ENCODE data around the gene IER5L. TPM values are rescaled to one million over a fixed set of nuclear protein-coding genes. Genes with fewer than 3 reads are reported as not detected.

The IER5L gene
- total RNA-seq, 1 donor from 2014 or later, result 4.6 TPM

GRCh38 chr9:129184219-129184524 lies 6.1 kb upstream of the IER5L start:
- intact Hi-C loops (cut with DNase I), result no loop called here
- ATAC-seq (no peak), DNase-seq (ENCODE audit: missing footprints) (no peak)

- intact Hi-C loops (cut with DNase I), result no loop called here
- ATAC-seq, result no peak
- DNase-seq (ENCODE audit: missing footprints), result no peak
Measured at GRCh38 chr9:129183495-129184218, 5.6 kb upstream of the IER5L start.

- ATAC-seq (no peak), DNase-seq (ENCODE audit: missing footprints) (peak; percentile 78)
- intact Hi-C loops (cut with DNase I), result no loop called here
Measured at GRCh38 chr9:129182625-129183494, 4.8 kb upstream of the IER5L start.

GRCh38 chr9:129182122-129182521 lies 4.1 kb upstream of the IER5L start:
- intact Hi-C loops (cut with DNase I), result no loop called here
- no peak for DNase-seq (ENCODE audit: missing footprints)
- no peak for ATAC-seq

- intact Hi-C loops (cut with DNase I), result no loop called here
- DNase-seq (ENCODE audit: missing footprints) (no peak), ATAC-seq (no peak)
Measured at GRCh38 chr9:129181246-129181645, 3.2 kb upstream of the IER5L start.

- ATAC-seq (no peak), DNase-seq (ENCODE audit: missing footprints) (no peak)
- intact Hi-C loops (cut with DNase I), result loop anchor here (2.0 to 10.0 kb wide), 3 partner anchors 142 to 304 kb away; no protein-coding TSS in a partner anchor
Measured at GRCh38 chr9:129178568-129179382, 714 bp upstream of the IER5L start.

GRCh38 chr9:129177443-129177790 lies 644 bp downstream of the IER5L start:
- DNase-seq (ENCODE audit: missing footprints), result no peak
- intact Hi-C loops (cut with DNase I), result loop anchor here (2.0 to 10.0 kb wide), 3 partner anchors 77 to 305 kb away; no protein-coding TSS in a partner anchor
- no peak for ATAC-seq

- intact Hi-C loops (cut with DNase I), result loop anchor here (2.0 to 10.0 kb wide), 3 partner anchors 78 to 305 kb away; no protein-coding TSS in a partner anchor
- ATAC-seq (no peak), DNase-seq (ENCODE audit: missing footprints) (peak; percentile 75)
Measured at GRCh38 chr9:129176701-129177442, 1.2 kb downstream of the IER5L start.

- intact Hi-C loops (cut with DNase I), result loop anchor here (1.0 to 10.0 kb wide), 4 partner anchors 79 to 320 kb away; no protein-coding TSS in a partner anchor
- peak; percentile 91 for DNase-seq (ENCODE audit: missing footprints)
- ATAC-seq, result peak; percentile 58
Measured at GRCh38 chr9:129175825-129176633, 2.0 kb downstream of the IER5L start.

GRCh38 chr9:129175515-129175824 lies 2.6 kb downstream of the IER5L start:
- intact Hi-C loops (cut with DNase I), result loop anchor here (1.0 to 10.0 kb wide), 3 partner anchors 239 to 321 kb away; no protein-coding TSS in a partner anchor
- ATAC-seq, result no peak
- no peak for DNase-seq (ENCODE audit: missing footprints)

- ATAC-seq, result peak; percentile 63
- peak; percentile 92 for DNase-seq (ENCODE audit: missing footprints)
- intact Hi-C loops (cut with DNase I), result loop anchor here (1.0 to 10.0 kb wide), 5 partner anchors 35 to 435 kb away; no protein-coding TSS in a partner anchor
Measured at GRCh38 chr9:129174724-129175514, 3.1 kb downstream of the IER5L start.

GRCh38 chr9:129174102-129174723 lies 3.8 kb downstream of the IER5L start:
- intact Hi-C loops (cut with DNase I), result loop anchor here (1.0 to 10.0 kb wide), 3 partner anchors 34 to 436 kb away; no protein-coding TSS in a partner anchor
- ATAC-seq, result peak; percentile 63
- DNase-seq (ENCODE audit: missing footprints), result peak; percentile 96

- DNase-seq (ENCODE audit: missing footprints) (no peak), ATAC-seq (no peak)
- intact Hi-C loops (cut with DNase I), result loop anchor here (1.0 to 10.0 kb wide), 3 partner anchors 33 to 437 kb away; no protein-coding TSS in a partner anchor
Measured at GRCh38 chr9:129173296-129174101, 4.6 kb downstream of the IER5L start.

GRCh38 chr9:129172816-129173215 lies 5.2 kb downstream of the IER5L start:
- DNase-seq (ENCODE audit: missing footprints), result no peak
- intact Hi-C loops (cut with DNase I), result loop anchor here (10.0 kb wide), 1 partner anchor 242 kb away; no protein-coding TSS in a partner anchor
- ATAC-seq, result no peak

GRCh38 chr9:129171993-129172751 lies 5.9 kb downstream of the IER5L start:
- DNase-seq (ENCODE audit: missing footprints) (no peak), ATAC-seq (no peak)
- intact Hi-C loops (cut with DNase I), result loop anchor here (10.0 kb wide), 1 partner anchor 243 kb away; no protein-coding TSS in a partner anchor
